Astrocyte (in vitro differentiated cells and primary cell): ENCODE measurements around the gene SC5D. TPM values are rescaled to one million over a fixed set of nuclear protein-coding genes. Genes with fewer than 3 reads are reported as not detected.

ENCODE experiments used
- DNase-seq: peaks from one replicate; pipeline ENCODE4 v3.0.0-alpha.2; 2010; ENCODE audit warnings: low read depth
- FAIRE-seq: peaks from 2 replicates; lab custom pipeline; 2011; peaks lifted over from hg19 to GRCh38; lab: Jason Lieb, UNC
- H2AFZ ChIP-seq: 2 replicates; pipeline ENCODE4 v1.6.0; 2012; ENCODE audit warnings: low read depth, low read length, inconsistent platforms
- H3K27ac ChIP-seq: 2 replicates; pipeline ENCODE4 v1.5.1; 2011; ENCODE audit warnings: low read depth, low read length, inconsistent platforms
- H3K27me3 ChIP-seq: 2 replicates; pipeline ENCODE4 v1.6.0; 2011; ENCODE audit warnings: low read length, inconsistent platforms; ENCODE audit not compliant: insufficient read depth
- H3K36me3 ChIP-seq: 2 replicates; pipeline ENCODE4 v1.5.1; 2011; ENCODE audit warnings: low read length, inconsistent platforms; ENCODE audit not compliant: insufficient read depth
- H3K4me1 ChIP-seq: 2 replicates; pipeline ENCODE4 v1.5.1; 2011; ENCODE audit warnings: low read length, inconsistent platforms; ENCODE audit not compliant: insufficient read depth
- H3K4me2 ChIP-seq: 2 replicates; pipeline ENCODE4 v1.6.0; 2012; ENCODE audit warnings: low read length, inconsistent platforms
- H3K4me3 ChIP-seq: 2 replicates; pipeline ENCODE4 v1.5.1; 2011; ENCODE audit warnings: low read depth, mild to moderate bottlenecking, low read length, inconsistent platforms; ENCODE audit not compliant: insufficient read depth
- H3K79me2 ChIP-seq: 2 replicates; pipeline ENCODE4 v1.6.0; 2012; ENCODE audit warnings: mild to moderate bottlenecking, low read length, inconsistent platforms; ENCODE audit not compliant: insufficient read depth
- H3K9ac ChIP-seq: 2 replicates; pipeline ENCODE4 v1.6.0; 2012; ENCODE audit warnings: mild to moderate bottlenecking, low read length, inconsistent platforms
- H3K9me3 ChIP-seq: 2 replicates; pipeline ENCODE4 v1.5.1; 2012; ENCODE audit warnings: low read depth, mild to moderate bottlenecking, low read length, inconsistent platforms; ENCODE audit not compliant: insufficient read depth
- H4K20me1 ChIP-seq: 2 replicates; pipeline ENCODE4 v1.6.0; 2012; ENCODE audit warnings: low read length, inconsistent platforms; ENCODE audit not compliant: insufficient read depth
- H3K27ac Mint-ChIP-seq: one replicate; pipeline ENCODE4 v1.8.0; 2021; ENCODE audit warnings: mild to moderate bottlenecking, mixed read lengths; ENCODE audit not compliant: unreplicated experiment
- H3K27me3 Mint-ChIP-seq: one replicate; pipeline ENCODE4 v1.8.0; 2021; ENCODE audit warnings: low read depth, mixed read lengths; ENCODE audit not compliant: unreplicated experiment
- H3K36me3 Mint-ChIP-seq: one replicate; pipeline ENCODE4 v1.8.0; 2021; ENCODE audit warnings: low read depth, mixed read lengths; ENCODE audit not compliant: unreplicated experiment
- H3K4me1 Mint-ChIP-seq: one replicate; pipeline ENCODE4 v1.8.0; 2021; ENCODE audit warnings: low read depth, mixed read lengths; ENCODE audit not compliant: unreplicated experiment
- H3K4me3 Mint-ChIP-seq: one replicate; pipeline ENCODE4 v1.8.0; 2021; ENCODE audit warnings: mild to moderate bottlenecking, moderate library complexity, mixed read lengths; ENCODE audit not compliant: unreplicated experiment
- H3K9me3 Mint-ChIP-seq: one replicate; pipeline ENCODE4 v1.8.0; 2021; ENCODE audit warnings: mild to moderate bottlenecking, mixed read lengths; ENCODE audit not compliant: unreplicated experiment
- CTCF ChIP-seq: IDR thresholded peaks from 2 replicates; pipeline ENCODE4 v1.5.1; 2011; ENCODE audit warnings: low read depth, mild to moderate bottlenecking, inconsistent platforms, low read length, moderate library complexity; ENCODE audit not compliant: insufficient read depth
- EZH2 ChIP-seq: IDR thresholded peaks from 2 replicates; pipeline ENCODE4 v1.6.1; 2012; ENCODE audit warnings: mild to moderate bottlenecking, low read length, inconsistent platforms; ENCODE audit not compliant: insufficient read depth
- total RNA-seq: library from RNA; stranded (reverse); gene quantifications from 2 replicates; pipeline ENCODE4 v1.2.1, GENCODE V29; 2021

The SC5D gene
- total RNA-seq, 1 donor from 2014 or later, result 81.8 TPM

GRCh38 chr11:121253951-121254350 lies 38.6 kb upstream of the SC5D start:
- no peak overlapping the region for H3K4me2 ChIP-seq
- no peak overlapping the region for H3K27ac ChIP-seq
- no peaks in the 10 kb centered on the region for H3K79me2 ChIP-seq
- H4K20me1 ChIP-seq, result no peaks in the 10 kb centered on the region
- TF ChIP-seq EZH2 (no peak), CTCF (no peak)
- no peaks in the 10 kb centered on the region for H3K9me3 Mint-ChIP-seq
- no peaks in the 10 kb centered on the region for H3K27me3 Mint-ChIP-seq
- no peak overlapping the region for H3K4me3 ChIP-seq
- H3K27me3 ChIP-seq, result no peaks in the 10 kb centered on the region
- H3K27ac Mint-ChIP-seq, result no peak overlapping the region
- H3K4me1 Mint-ChIP-seq, result peaks cover 16% of the 10 kb centered on the region
- peaks cover under 1% of the 10 kb centered on the region for H3K4me1 ChIP-seq
- DNase-seq (no peak), FAIRE-seq (no peak)
- no peak overlapping the region for H2AFZ ChIP-seq
- H3K4me3 Mint-ChIP-seq, result no peak overlapping the region
- no peak overlapping the region for H3K9ac ChIP-seq
- no peaks in the 10 kb centered on the region for H3K9me3 ChIP-seq
- no peaks in the 10 kb centered on the region for H3K36me3 ChIP-seq
- H3K36me3 Mint-ChIP-seq, result no peaks in the 10 kb centered on the region

- Histone ChIP-seq H2AFZ (no peak overlapping the region), H3K4me1 (no peaks in the 10 kb centered on the region), H3K4me3 (no peak overlapping the region), H3K4me2 (no peak overlapping the region), H3K9ac (no peak overlapping the region), H3K36me3 (no peaks in the 10 kb centered on the region), H3K79me2 (no peaks in the 10 kb centered on the region), H4K20me1 (no peaks in the 10 kb centered on the region), H3K27me3 (no peaks in the 10 kb centered on the region), H3K27ac (no peak overlapping the region), H3K9me3 (no peaks in the 10 kb centered on the region)
- H3K27ac Mint-ChIP-seq, result no peak overlapping the region
- no peak for FAIRE-seq
- TF ChIP-seq EZH2, result no peak
- TF ChIP-seq CTCF, result no peak
- H3K4me1 Mint-ChIP-seq, result peaks cover 13% of the 10 kb centered on the region
- DNase-seq, result no peak
- no peaks in the 10 kb centered on the region for H3K27me3 Mint-ChIP-seq
- no peaks in the 10 kb centered on the region for H3K36me3 Mint-ChIP-seq
- no peak overlapping the region for H3K4me3 Mint-ChIP-seq
- no peaks in the 10 kb centered on the region for H3K9me3 Mint-ChIP-seq
Measured at GRCh38 chr11:121254756-121255155, 37.8 kb upstream of the SC5D start.

GRCh38 chr11:121255473-121256125 lies 37.0 kb upstream of the SC5D start:
- Histone ChIP-seq H4K20me1 (no peaks in the 10 kb centered on the region), H3K36me3 (no peaks in the 10 kb centered on the region), H3K27me3 (no peaks in the 10 kb centered on the region), H3K4me3 (no peak overlapping the region), H3K9me3 (no peaks in the 10 kb centered on the region), H3K4me2 (no peak overlapping the region), H3K9ac (no peak overlapping the region), H3K79me2 (no peaks in the 10 kb centered on the region), H2AFZ (no peak overlapping the region), H3K4me1 (no peaks in the 10 kb centered on the region), H3K27ac (no peak overlapping the region)
- FAIRE-seq (no peak), DNase-seq (no peak)
- Mint-ChIP-seq H3K27ac (no peak overlapping the region), H3K9me3 (no peaks in the 10 kb centered on the region), H3K36me3 (no peaks in the 10 kb centered on the region), H3K27me3 (no peaks in the 10 kb centered on the region), H3K4me1 (peaks cover 9% of the 10 kb centered on the region), H3K4me3 (no peak overlapping the region)
- no peak for TF ChIP-seq CTCF
- no peak for TF ChIP-seq EZH2
